Activated T-helper 9 cell treated with anti-CD3 and anti-CD28 coated beads, Interleukin-2, amount 50 U/mL, for 16 hours (primary cell): ENCODE results near the gene POLD4.

ENCODE experiments used
- DNase-seq: peaks from one replicate; pipeline ENCODE4 v3.0.0-alpha.2; 2020; ENCODE audit warnings: low read depth

The POLD4 gene

DNA sequence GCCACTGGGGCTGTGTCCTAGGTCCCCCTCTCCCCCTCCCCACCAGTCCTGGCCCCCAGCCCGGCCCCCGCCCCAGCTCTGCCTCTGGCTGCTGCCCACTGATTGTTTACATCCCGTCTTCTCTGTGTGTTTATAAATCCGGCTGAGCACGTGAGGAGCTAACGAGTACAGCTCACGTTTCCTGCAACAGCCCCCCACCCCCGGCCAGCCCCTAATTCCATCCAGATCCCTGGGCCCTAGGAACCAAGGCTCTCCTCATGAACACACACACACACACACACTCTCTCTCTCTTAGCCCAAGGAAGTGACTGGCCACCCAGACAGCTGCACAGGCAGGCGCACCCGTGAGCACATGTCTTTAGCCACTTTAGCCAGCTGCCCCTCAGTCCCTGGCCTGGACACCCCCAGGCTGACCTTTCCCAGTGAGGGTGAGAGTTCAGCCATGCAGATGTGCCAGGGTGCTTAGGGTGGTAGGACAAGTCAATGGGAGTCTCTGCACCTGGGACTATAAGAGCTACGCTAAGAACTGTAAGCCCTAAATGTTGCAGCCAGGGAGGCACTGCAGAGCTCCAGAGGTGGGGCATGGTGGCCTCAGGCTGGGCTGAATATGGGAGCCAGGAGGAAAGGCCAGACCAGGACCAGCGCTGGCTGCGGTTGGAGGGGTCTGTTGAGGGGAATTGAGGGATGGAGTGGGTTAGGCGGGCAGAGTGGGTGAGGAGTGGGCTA lies 17.2 kb upstream of the POLD4 start:
- DNase-seq, result no peak

DNA sequence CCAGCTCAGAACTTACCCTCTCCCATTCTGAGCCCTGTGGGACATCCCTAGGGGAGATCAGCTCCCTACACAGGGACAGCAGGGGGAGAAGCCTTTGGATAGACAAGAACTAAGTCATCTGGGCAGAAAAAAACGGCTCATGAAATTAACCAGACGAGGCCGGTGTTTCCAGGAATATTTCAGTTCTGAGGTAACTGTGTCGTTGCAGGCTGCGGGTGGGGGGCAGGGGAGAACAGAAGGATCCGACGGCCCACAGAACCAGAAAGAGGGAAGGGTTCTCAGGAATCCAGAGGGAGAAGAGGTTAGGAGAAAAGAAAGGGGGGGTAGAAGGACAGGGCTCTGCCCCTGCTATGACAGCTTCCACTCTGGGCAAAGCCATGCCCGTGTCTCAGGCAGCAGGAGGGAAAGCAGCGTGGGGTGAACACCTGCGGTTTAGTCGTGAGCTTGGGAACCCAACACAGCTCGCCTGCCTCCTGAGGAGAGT lies 16.5 kb upstream of the POLD4 start:
- no peak for DNase-seq

DNA sequence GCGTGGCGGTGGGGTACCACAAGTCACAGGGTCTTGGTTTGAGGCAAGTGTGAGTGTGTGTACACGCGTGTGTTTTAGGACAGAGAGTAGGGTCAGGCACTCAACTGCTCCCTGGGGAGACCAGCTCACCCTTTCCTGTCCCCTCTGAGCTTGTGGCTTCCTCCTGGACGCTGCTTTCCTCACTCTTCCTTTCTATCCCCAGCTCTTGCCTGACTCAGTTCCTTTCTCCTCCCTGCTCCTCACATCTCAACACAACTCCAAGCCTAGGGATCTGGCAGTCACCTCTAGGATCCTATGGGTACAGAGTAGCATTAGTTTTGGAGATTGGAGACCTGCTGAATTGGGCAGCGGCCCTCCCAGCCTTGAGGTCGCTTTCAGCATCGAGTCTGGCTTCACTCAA lies 15.9 kb upstream of the POLD4 start:
- DNase-seq, result no peak

DNA sequence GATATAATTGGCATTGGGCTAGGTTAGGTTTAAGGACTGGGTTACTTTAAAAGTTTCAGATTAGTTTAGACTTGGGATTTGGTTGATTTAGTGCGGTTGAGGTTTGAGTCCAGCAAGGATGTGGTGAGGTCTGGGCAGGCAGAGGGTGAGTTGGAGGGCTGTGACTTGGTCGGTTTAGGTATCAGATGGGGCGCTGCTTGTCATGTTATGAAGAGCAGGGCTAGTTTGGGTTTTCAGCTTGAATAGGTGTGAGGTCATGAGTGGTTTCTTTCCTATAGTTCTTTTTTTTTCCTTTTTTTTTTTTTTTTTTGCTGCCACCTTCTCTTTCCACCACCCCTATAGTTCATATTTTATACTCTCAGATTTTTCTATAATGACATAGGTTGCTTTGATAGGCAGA lies 15.3 kb upstream of the POLD4 start:
- no peak for DNase-seq

DNA sequence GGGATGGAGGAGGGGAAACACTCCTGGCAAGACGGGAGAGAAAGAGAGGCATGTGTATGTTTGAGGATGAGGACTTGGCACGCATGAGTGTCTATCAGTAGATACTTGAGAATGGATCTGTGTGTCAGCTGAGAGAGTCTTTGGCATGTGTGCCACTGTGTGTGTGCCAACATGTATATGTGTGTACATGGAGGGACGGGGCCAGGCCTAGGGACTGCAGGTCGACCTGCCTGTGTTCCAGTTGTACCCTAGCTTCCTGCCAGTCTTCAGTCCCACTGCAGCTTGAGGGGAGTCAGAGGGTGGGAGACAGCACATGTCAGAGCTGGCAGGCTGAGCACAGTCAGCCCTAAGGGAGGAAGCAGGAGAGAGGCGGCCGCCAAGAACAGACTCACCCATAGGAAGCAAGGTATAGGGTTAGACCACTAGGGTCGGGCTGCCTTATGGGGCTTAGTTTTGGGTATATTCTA lies 14.4 kb upstream of the POLD4 start:
- no peak for DNase-seq

DNA sequence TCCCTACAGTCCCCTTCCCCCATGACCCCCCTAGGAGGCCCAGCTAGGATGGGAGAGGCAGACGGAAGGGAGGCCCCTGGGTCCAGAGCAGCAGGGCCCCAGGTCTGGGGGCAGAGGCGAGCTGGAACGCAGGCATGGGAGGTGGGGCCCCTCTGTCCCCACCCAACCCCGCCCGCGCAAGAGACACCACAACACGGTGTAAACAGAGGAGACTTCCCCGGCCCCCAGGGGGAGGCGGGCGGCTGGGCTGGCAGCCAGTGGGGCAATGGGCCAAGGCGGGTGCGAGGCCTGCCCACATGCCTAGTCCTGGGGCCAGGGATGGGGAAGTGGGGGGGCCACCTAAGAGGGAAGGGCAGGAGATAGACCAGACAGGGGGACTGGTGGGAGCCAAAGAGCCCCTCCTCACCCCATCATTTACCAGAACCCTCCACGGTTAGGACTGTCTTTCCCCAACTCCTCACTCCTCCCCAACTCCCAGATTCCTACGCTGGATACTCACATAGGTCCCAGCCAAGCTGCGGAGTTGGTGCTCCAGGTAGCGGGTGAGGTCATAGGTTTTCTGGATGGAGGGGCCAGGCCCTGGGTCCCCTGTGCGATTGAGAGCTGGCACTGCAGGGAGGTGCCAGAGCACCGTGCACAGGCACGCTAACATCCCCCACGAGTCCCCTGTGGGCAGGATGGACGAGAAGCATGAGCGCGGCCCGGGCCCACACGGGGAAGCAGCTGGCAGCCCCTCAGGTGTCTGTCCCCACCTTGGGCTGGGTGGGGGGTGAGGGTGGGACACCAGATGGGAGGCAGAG lies 13.8 kb upstream of the POLD4 start:
- no peak for DNase-seq

DNA sequence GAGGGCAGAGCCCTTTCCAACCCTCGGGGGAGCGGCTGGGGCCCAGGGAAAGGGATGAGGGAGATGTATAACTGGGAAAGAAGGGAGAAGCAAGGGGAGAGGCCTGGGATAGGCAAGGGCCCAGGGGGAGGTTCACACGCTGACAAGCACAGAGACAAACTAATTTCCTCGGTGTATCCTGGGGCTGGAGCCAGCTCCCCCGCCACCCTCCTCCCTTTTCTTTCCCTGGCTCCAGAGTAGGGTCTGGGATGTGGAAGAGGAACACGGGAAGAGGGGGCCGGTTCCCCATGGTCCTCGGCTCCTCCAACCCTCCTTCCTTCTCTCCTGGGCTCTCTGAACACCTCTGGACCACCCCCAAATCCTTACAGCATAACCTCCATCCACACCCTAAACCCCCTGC lies 13.2 kb upstream of the POLD4 start:
- no peak for DNase-seq

DNA sequence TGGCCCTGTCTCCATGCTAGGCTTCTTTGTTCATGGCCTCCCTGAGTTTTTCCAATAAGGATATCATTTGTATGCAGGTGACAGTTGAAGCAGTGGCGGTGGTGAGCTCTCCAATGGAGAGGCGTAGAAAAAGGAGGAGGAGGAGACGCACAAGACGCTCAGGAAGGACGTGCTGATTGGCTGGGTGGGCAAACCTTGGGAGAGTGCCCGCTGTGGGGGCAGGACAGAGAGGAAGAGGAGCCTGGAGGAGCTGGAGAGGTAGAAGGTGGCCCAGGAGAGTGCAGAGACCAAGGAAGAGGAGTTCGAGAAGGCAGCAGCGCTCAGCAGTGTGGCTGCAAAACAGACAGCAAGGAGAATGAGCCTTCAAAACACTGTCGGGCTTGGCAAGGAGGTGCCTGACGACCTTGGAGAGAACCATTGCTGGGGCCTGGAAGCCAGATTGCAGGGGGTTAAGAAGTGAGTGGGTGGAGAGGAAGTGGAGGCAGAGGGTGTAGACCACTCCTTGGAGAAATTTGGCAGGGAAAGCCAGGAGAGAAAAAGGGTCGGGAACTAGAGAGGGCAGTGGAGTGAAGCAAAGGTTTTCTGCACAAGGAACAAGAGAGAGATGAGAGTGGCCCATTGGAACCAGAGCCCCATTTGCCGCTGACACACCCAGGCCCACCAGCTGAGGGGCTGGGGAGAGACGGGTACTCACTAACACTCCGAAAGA lies 12.5 kb upstream of the POLD4 start:
- no peak for DNase-seq

DNA sequence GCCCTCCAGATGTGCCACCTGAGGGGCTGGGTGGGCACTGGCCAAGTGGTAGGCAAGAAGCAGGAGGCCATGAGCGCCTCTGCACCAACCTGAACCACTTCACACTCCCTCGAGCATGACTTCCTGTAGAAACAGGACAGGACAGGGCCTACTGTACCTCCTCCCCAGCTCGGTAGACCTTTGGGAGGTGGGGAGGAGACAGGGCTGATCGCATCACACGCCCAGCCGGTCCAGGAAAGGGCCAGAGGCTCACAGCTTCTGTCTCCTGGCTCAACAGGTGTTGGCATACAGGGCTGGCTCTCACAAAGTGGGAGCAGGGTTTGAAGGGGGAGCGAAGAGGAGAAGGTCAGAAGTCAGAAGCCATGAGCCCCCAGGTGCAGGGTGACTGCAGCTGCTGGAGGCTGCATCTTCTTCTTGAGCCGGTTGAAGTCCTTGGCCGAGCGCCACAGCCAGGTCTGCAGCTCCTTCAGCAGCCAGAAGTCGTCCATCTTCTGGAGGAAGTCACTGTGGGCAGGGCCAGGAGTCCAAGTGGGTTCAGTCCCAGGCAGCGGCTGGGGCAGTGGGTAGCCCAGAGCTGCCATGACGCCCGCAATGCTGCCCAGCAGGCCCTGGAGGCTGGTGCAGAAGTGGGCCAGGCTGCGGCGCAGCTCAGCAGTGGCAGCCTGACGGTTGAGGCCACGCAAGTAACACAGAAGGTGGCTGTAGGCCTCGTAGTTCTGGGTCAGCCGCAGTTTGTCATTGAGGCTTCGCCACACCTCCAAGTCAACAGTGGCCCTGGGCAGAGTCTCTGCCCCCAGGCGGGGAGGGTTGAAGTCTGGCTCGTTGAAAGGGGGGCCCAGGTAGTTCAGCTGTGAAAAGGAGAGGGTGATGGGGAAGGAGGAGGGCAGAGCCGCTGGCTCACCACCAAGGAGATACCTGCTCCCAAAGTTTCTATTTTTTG lies 11.7 kb upstream of the POLD4 start:
- no peak for DNase-seq

DNA sequence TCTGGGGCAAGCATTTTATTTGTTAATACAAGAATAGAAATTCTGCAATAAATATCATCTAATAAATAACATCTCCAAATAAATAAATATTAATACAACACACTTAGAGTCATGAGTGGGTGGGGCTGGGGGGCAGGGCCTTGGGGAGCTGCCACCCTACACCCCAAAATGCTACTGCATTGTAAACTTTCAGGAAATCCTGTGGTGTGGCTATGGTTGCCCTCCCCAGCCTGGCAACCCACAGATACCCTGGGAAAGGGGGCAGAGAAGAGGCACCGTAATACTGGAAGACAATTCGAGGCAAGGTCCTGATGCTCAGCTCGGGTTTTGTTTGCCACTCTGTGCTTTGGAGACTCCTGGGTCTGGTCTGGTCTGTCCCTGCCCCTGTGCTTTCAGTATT lies 10.8 kb upstream of the POLD4 start:
- no peak for DNase-seq

DNA sequence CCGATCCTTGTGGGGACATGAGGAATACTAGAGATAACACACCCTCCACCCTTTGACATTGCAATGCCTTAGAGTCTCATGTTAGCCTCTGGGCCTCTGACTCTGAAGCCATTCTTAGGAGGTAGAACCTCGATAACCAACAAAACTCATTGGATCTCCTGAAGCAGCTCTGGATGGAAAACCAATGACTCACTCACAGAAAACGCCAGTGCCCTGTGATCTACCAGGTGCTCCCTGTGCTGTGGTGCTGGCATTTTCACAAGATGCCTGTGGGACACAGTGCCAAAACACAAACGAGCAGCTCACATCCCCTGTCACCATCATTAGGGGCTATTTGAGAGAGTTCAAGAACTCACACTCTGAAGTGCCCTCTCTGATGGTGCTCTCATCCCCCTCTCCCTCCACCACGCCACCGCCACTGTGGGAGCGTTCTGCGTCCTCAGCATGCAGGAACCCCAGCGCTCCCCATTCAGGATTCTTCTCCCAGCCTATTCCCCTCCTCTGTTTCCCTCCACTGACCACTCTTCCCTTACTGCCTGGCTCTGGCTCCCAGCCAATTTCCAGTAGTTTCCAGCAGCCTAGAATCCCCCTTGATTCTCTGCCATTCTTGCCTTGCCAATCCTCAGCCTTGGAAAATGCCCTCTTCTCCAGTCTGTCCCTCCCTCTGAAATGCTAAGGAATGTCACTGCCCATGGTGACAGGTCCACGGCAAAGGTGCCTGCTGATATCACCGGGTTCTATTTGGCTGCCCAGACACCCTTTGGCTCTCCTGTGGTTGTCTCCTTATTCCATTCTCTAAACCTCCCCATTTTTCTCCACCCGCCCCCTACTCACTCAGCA lies 4.7 kb upstream of the POLD4 start:
- no peak for DNase-seq

DNA sequence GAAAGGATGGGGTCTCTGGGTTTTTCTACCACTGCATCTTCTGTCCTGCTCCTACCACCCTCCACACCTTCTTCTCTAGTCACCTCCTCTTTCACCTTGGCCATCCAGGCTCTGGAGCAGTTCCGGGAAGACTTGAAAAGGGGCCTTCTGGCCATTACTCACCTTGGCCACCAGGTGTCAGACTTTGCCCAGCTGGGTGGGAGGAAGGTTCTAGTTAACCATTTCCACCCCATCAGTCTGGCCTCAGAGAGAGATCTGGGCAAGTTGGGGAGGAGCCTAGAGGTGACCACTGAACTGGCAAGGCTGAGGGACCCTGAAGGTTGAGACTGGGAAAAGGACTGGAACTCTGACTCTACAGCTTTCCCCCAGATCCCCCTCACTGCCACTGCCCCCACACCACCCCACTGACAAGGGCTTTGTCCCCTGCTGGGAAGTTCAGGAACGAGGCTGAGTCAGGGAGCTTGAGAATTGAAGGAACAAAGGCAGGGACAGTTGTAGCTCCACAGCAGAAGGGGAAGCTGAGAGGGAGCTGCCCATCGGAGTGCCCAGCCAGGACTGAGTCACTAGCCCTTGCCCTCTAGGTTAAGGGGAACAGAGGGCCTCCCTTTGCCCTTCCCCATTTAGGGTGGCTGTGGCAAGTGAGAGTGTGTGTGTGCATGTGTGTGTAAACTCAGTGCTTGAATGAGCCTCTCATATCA lies 3.7 kb upstream of the POLD4 start:
- peak; percentile 49 for DNase-seq

DNA sequence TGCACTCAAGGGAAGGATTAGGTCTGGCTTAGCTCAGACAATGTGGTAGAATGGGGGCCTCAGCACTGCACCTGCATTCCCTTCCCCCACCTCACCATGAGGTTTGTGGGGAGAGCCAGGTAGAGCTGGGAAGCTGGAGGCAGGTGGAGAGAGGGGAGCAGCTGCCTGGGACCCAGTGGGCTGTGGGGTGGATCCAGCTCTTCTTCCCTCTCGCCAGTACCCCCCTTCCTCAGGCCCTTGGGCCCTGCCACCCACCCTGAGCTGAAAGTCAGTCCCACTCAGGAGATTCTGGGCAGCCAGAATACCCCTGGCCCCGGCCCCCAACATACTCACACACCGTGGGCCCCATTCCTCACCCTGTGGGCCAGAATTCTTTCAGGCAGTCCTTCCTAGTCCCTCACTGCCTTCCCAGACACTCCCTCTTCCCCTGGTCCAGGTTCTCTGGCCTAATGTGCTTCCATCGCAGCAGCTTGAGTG lies 3.1 kb upstream of the POLD4 start:
- DNase-seq, result no peak

DNA sequence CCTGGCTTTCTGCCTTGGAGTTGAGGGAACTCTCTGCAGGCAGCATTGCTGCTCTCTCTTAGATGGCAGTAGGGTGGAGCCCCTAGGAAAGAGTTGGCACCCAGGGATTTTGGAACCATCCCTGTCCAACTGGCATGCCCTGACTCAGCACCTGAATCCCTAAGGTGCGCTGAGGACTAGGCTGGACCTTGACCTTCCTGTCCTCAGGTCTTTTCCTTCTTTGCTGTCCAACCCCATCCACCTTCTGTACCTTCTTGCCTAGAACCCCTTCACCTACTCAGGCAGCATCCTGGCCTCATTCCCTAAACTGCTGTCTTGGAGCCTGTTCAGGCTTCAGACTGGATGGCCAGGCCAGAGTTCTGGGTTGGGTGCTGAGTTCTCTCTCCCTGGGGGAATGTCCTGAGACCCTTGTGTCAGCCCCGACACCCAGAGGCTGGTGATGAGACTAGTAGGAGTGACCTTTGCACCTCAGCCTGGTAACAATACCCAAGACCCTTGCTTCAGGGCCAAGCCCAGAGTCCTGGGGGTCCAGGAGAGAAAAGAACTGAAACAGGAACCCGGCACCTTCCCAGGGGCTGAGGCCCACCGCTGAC lies 2.5 kb upstream of the POLD4 start:
- no peak for DNase-seq

DNA sequence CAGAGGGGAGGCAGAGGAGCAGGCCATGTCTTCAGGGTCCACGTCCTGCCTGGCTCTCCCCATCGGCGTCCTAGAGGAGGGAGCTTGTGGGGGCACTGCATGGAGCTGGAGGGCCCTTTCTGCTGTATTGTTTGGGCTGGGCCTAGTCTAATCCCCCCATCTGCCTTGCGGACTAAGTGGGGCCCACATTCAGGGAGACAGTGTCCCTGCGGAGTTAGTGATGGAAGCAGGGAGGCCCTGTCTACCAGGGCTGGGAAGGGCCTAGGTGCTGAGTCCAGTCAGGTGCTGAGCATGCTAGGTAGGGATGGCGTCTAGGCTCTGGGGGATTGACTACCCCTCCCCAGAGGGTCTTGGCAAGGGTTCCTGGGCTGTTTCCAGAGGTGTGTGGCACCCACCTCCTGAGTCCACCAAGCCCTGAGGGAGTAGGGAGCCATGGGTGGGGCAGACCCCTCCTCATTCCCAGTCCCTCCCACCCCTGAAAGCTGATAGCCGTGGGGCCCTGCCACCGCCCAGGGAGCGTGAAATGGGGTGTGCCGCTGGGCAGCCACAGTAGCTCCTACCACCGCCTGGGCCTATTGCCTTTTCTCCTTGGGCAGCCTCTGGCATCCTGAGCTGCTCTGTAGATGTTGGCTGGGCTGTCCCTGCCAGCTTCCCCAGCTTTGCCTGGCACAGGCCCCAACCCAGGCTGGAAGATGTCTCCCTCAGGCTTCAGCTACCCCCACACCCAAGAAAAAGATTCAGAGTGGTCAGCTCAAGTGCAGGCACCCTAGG lies 1.9 kb upstream of the POLD4 start:
- no peak for DNase-seq

DNA sequence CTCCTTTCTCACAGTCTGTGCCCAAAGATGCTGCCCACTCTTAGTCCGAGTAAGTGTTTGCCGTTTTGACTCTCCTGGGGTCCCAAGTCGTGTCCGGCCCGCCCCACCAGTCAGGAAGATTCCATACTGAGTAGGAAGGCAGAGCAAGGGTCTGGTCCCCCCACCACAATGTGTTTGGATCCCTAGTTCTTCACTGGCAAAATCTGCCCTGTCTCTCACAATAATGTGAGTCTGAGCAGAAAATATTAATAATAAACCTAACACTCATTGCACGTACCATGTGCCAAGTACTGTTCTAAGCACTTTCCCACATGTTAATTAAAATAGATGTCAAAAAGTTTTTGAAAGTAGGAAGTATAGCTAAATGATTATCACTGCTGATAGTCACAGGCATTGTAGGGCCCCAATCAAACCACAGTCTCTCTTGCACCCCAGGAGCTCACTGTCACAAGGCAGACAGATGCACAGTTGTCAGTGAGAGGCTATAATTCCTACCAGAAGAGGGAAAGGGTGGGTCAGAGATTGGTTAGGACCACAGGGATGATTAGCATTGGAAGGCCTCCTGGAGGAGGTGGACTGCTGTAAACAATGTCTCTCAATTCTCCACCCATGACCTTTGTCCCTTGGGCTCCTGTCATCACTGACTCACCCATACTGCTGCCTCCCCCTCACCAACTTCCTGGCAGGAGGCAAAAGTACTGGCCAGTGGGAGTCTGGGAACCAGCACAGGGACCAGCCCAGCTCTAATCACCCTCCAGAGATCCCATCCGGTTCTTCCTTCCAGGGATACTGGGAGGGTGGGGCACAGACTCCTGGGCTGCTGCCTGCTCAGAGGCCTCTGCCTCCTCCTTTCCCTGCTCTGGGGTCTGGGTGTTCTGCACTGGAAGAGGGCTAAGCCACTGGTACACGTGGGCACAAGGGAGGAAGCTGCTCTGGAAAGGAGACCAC lies 1.0 kb upstream of the POLD4 start:
- no peak for DNase-seq

DNA sequence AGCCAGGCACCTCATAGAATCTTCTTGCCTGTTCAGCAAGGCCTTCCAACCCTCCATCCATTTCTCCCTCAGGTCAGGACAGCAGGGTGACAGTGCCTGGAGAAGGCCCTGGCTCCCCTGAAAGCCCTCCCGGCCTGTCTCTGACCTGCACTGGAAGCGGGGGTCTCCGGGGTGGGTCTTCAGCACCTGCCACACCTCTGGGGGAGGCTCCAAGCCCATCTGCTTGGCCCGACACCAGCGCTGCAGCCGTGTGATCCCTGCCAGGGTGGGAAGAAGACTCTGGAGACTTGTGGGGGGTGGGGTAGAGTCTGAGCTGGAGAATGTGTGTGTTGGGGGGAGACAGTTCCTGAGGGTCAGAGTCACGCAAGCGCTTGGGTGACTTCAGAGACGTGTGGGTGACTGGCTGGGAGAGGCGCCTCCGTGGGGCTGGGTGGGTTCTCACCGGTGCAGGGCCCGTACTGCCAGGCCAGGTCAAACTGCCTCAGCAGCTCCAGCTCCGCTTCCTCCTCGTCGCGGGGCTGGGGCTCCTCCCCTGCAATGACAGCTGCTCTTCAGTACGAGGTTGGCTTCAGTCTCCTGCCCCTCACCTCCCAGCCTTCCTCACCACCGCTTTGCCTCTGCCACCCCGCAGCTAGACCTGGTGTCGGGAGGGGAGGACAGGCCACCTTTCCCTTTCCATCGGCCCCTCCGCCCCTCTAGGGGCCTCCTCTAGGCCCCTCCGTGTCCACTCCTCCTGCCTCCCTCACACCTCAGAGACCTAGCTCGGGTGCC lies 615 bp downstream of the POLD4 start:
- no peak for DNase-seq
